GM23338 (cell line): Measurements from ENCODE around the gene SMIM35. TPM values are rescaled to one million over a fixed set of nuclear protein-coding genes. Genes with fewer than 3 reads are reported as not detected.

Experiments
- ATAC-seq: fragments of 200-7000 bp; cut with Tn5 transposase; 3 replicates; pipeline ENCODE4 v1.9.1; 2020
- DNase-seq: peaks from one replicate; pipeline ENCODE4 v3.0.0-alpha.2; 2015; ENCODE audit warnings: low spot score
- H2AFZ ChIP-seq: fragments of 200-600 bp; sonication (generic); 2 replicates; pipeline ENCODE4 v1.8.0; 2016; ENCODE audit warnings: antibody characterized with exemption, mild to moderate bottlenecking, moderate library complexity
- H3F3A ChIP-seq: fragments of 200-600 bp; sonication (generic); replicated peaks from 2 replicates; pipeline ENCODE4 v1.8.0; 2017; ENCODE audit warnings: antibody characterized with exemption, mixed run types, low read depth
- H3K27ac ChIP-seq: fragments of 200-600 bp; sonication (generic); 2 replicates; pipeline ENCODE4 v1.6.1; 2016; ENCODE audit warnings: low read depth
- H3K27me3 ChIP-seq: fragments of 200-600 bp; sonication (generic); 2 replicates; pipeline ENCODE4 v1.8.0; 2016; ENCODE audit warnings: mild to moderate bottlenecking, mixed run types, moderate library complexity; ENCODE audit not compliant: insufficient read depth
- H3K36me3 ChIP-seq: fragments of 200-600 bp; sonication (generic); 2 replicates; pipeline ENCODE4 v1.8.0; 2016; ENCODE audit warnings: mild to moderate bottlenecking; ENCODE audit not compliant: insufficient read depth
- H3K4me1 ChIP-seq: fragments of 200-600 bp; sonication (generic); 2 replicates; pipeline ENCODE4 v1.8.0; 2016; ENCODE audit warnings: mild to moderate bottlenecking, moderate library complexity; ENCODE audit not compliant: insufficient read depth
- H3K4me2 ChIP-seq: fragments of 200-600 bp; sonication (generic); 2 replicates; pipeline ENCODE4 v1.7.1; 2017; ENCODE audit warnings: mixed run types
- H3K4me3 ChIP-seq: fragments of 200-600 bp; sonication (generic); 2 replicates; pipeline ENCODE4 v1.6.1; 2016; ENCODE audit warnings: mixed run types
- H3K79me2 ChIP-seq: fragments of 200-600 bp; sonication (generic); replicated peaks from 2 replicates; pipeline ENCODE4 v1.8.0; 2017; ENCODE audit warnings: mild to moderate bottlenecking; ENCODE audit not compliant: insufficient read depth
- H3K9me2 ChIP-seq: fragments of 200-600 bp; sonication (generic); 2 replicates; pipeline ENCODE4 v1.8.0; 2017; ENCODE audit not compliant: insufficient read depth
- H4K20me1 ChIP-seq: fragments of 200-600 bp; sonication (generic); replicated peaks from 2 replicates; pipeline ENCODE4 v1.8.0; 2017; ENCODE audit warnings: mild to moderate bottlenecking; ENCODE audit not compliant: insufficient read depth
- H3K27ac Mint-ChIP-seq: 2 replicates; pipeline ENCODE4 v1.8.0; 2020; ENCODE audit warnings: inconsistent platforms, mild to moderate bottlenecking, moderate library complexity, mixed read lengths
- H3K27me3 Mint-ChIP-seq: 3 replicates; pipeline ENCODE4 v1.8.0; 2022; ENCODE audit warnings: low read depth, mild to moderate bottlenecking, moderate library complexity, mixed read lengths, inconsistent platforms; ENCODE audit not compliant: insufficient read depth, poor library complexity
- H3K36me3 Mint-ChIP-seq: 3 replicates; pipeline ENCODE4 v1.8.0; 2021; ENCODE audit warnings: low read depth, mild to moderate bottlenecking, inconsistent platforms, moderate library complexity, mixed read lengths
- H3K4me1 Mint-ChIP-seq: 3 replicates; pipeline ENCODE4 v1.8.0; 2020; ENCODE audit warnings: mild to moderate bottlenecking, inconsistent platforms, mixed read lengths
- H3K4me3 Mint-ChIP-seq: 3 replicates; pipeline ENCODE4 v1.8.0; 2021; ENCODE audit warnings: moderate library complexity, mild to moderate bottlenecking, inconsistent platforms, mixed read lengths
- H3K9me3 Mint-ChIP-seq: 3 replicates; pipeline ENCODE4 v1.8.0; 2020; ENCODE audit warnings: moderate library complexity, mild to moderate bottlenecking, inconsistent platforms, mixed read lengths
- CREB1 ChIP-seq: fragments of 250-450 bp; sonication (Bioruptor Pico); IDR thresholded peaks from 2 replicates; pipeline ENCODE4 v1.5.0; 2020; ENCODE audit warnings: low read depth, mild to moderate bottlenecking, moderate library complexity
- ETS1 ChIP-seq: IDR thresholded peaks from 2 replicates; pipeline ENCODE4 v1.6.1; 2016; ENCODE audit warnings: antibody characterized with exemption
- EZH2 ChIP-seq: fragments of 200-600 bp; sonication (generic); IDR thresholded peaks from one replicate; pipeline ENCODE4 v1.8.0; 2017; ENCODE audit warnings: antibody characterized with exemption, mild to moderate bottlenecking, low read depth; ENCODE audit not compliant: unreplicated experiment
- EZH2phosphoT487 ChIP-seq: fragments of 200-600 bp; sonication (generic); IDR thresholded peaks from one replicate; pipeline ENCODE4 v1.8.1; 2018; ENCODE audit warnings: antibody characterized with exemption; ENCODE audit not compliant: unreplicated experiment
- JUNB ChIP-seq: IDR thresholded peaks from one replicate; pipeline ENCODE4 v1.6.1; 2016; ENCODE audit warnings: antibody characterized with exemption; ENCODE audit not compliant: unreplicated experiment
- NANOG ChIP-seq: IDR thresholded peaks from 2 replicates; pipeline ENCODE4 v1.6.1; 2016; ENCODE audit warnings: antibody characterized with exemption, borderline replicate concordance
- POLR2AphosphoS5 ChIP-seq: IDR thresholded peaks from 2 replicates; pipeline ENCODE4 v1.6.1; 2016; ENCODE audit warnings: antibody characterized with exemption, low read depth
- REST ChIP-seq: IDR thresholded peaks from one replicate; pipeline ENCODE4 v1.6.1; 2018; ENCODE audit warnings: antibody characterized with exemption; ENCODE audit not compliant: unreplicated experiment
- STAT1 ChIP-seq: IDR thresholded peaks from one replicate; pipeline ENCODE4 v1.6.1; 2016; ENCODE audit warnings: antibody characterized with exemption; ENCODE audit not compliant: unreplicated experiment
- ZNF114 ChIP-seq: fragments of 250-450 bp; sonication (Bioruptor Pico); IDR thresholded peaks from 2 replicates; pipeline ENCODE4 v1.5.0; 2020; ENCODE audit warnings: mild to moderate bottlenecking, moderate library complexity
- ZNF331 ChIP-seq: fragments of 250-450 bp; sonication (Bioruptor Pico); IDR thresholded peaks from 2 replicates; pipeline ENCODE4 v1.5.0; 2020; ENCODE audit warnings: low read depth, mild to moderate bottlenecking, moderate library complexity
- polyA plus RNA-seq: library from polyadenylated mRNA; unstranded; fragments of >200 nt; fragmentation: Nextera tagmentation; extraction: Ambion mirVana; gene quantifications from 2 replicates; pipeline ENCODE4 v1.2.1, GENCODE V29; 2016
- total RNA-seq: library from RNA; depleted of rRNA; stranded (reverse); fragments of >200 nt; shearing (Covaris generic); gene quantifications from 2 replicates; pipeline ENCODE4 v1.2.3, GENCODE V29; 2014
- TF ChIP-seq, protein P1 (sequence below): fragments of 250-450 bp; sonication (Bioruptor Pico); IDR thresholded peaks from 2 replicates; pipeline ENCODE4 v1.5.0; 2020; ENCODE audit warnings: mild to moderate bottlenecking, moderate library complexity
- TF ChIP-seq, protein P2 (sequence below), 2 experiments: fragments of 200-600 bp in 1 of 2; sonication (generic) in 1 of 2; conservative IDR thresholded peaks; 2 replicates each; pipeline versions ENCODE4 v1.5.1 to v1.6.1; 2016 to 2017; ENCODE audit warnings: antibody characterized with exemption in 2 of 2, low read depth in 2 of 2, mild to moderate bottlenecking in 2 of 2, moderate library complexity in 1 of 2

Gene SMIM35
- total and polyA plus RNA-seq, 2 experiments from 2014 or later, result not detected

GRCh38 chr11:117976445-117976844, 110.3 kb downstream of the SMIM35 start:
- H3K36me3 ChIP-seq, result no peaks in the 10 kb centered on the region
- peaks cover 17% of the 10 kb centered on the region for H3K27me3 Mint-ChIP-seq
- H3K4me1 Mint-ChIP-seq, result peaks cover 3% of the 10 kb centered on the region; the same call in 2 of the 3 replicates
- H3K9me2 ChIP-seq, result no peaks in the 10 kb centered on the region
- TF ChIP-seq ZNF331 (CRISPR knock-in tag) (no peak), JUNB (no peak), ETS1 (no peak), CREB1 (CRISPR knock-in tag) (no peak), POLR2AphosphoS5 (no peak), EZH2phosphoT487 (no peak), STAT1 (no peak), REST (no peak), ZNF114 (no peak), EZH2 (no peak), NANOG (no peak)
- TF ChIP-seq, protein P1, sequence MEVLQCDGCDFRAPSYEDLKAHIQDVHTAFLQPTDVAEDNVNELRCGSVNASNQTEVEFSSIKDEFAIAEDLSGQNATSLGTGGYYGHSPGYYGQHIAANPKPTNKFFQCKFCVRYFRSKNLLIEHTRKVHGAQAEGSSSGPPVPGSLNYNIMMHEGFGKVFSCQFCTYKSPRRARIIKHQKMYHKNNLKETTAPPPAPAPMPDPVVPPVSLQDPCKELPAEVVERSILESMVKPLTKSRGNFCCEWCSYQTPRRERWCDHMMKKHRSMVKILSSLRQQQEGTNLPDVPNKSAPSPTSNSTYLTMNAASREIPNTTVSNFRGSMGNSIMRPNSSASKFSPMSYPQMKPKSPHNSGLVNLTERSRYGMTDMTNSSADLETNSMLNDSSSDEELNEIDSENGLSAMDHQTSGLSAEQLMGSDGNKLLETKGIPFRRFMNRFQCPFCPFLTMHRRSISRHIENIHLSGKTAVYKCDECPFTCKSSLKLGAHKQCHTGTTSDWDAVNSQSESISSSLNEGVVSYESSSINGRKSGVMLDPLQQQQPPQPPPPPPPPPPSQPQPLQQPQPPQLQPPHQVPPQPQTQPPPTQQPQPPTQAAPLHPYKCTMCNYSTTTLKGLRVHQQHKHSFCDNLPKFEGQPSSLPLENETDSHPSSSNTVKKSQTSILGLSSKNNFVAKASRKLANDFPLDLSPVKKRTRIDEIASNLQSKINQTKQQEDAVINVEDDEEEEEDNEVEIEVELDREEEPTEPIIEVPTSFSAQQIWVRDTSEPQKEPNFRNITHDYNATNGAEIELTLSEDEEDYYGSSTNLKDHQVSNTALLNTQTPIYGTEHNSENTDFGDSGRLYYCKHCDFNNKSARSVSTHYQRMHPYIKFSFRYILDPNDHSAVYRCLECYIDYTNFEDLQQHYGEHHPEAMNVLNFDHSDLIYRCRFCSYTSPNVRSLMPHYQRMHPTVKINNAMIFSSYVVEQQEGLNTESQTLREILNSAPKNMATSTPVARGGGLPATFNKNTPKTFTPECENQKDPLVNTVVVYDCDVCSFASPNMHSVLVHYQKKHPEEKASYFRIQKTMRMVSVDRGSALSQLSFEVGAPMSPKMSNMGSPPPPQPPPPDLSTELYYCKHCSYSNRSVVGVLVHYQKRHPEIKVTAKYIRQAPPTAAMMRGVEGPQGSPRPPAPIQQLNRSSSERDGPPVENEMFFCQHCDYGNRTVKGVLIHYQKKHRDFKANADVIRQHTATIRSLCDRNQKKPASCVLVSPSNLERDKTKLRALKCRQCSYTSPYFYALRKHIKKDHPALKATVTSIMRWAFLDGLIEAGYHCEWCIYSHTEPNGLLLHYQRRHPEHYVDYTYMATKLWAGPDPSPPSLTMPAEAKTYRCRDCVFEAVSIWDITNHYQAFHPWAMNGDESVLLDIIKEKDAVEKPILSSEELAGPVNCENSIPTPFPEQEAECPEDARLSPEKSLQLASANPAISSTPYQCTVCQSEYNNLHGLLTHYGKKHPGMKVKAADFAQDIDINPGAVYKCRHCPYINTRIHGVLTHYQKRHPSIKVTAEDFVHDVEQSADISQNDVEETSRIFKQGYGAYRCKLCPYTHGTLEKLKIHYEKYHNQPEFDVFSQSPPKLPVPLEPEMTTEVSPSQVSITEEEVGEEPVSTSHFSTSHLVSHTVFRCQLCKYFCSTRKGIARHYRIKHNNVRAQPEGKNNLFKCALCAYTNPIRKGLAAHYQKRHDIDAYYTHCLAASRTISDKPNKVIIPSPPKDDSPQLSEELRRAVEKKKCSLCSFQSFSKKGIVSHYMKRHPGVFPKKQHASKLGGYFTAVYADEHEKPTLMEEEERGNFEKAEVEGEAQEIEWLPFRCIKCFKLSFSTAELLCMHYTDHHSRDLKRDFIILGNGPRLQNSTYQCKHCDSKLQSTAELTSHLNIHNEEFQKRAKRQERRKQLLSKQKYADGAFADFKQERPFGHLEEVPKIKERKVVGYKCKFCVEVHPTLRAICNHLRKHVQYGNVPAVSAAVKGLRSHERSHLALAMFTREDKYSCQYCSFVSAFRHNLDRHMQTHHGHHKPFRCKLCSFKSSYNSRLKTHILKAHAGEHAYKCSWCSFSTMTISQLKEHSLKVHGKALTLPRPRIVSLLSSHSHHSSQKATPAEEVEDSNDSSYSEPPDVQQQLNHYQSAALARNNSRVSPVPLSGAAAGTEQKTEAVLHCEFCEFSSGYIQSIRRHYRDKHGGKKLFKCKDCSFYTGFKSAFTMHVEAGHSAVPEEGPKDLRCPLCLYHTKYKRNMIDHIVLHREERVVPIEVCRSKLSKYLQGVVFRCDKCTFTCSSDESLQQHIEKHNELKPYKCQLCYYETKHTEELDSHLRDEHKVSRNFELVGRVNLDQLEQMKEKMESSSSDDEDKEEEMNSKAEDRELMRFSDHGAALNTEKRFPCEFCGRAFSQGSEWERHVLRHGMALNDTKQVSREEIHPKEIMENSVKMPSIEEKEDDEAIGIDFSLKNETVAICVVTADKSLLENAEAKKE (CRISPR knock-in tag), result no peak
- TF ChIP-seq, protein P2, sequence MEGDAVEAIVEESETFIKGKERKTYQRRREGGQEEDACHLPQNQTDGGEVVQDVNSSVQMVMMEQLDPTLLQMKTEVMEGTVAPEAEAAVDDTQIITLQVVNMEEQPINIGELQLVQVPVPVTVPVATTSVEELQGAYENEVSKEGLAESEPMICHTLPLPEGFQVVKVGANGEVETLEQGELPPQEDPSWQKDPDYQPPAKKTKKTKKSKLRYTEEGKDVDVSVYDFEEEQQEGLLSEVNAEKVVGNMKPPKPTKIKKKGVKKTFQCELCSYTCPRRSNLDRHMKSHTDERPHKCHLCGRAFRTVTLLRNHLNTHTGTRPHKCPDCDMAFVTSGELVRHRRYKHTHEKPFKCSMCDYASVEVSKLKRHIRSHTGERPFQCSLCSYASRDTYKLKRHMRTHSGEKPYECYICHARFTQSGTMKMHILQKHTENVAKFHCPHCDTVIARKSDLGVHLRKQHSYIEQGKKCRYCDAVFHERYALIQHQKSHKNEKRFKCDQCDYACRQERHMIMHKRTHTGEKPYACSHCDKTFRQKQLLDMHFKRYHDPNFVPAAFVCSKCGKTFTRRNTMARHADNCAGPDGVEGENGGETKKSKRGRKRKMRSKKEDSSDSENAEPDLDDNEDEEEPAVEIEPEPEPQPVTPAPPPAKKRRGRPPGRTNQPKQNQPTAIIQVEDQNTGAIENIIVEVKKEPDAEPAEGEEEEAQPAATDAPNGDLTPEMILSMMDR (conservative IDR thresholded peaks at IDR 0.05; ENCODE audit: low read depth in 2 of 2), result no peak
- DNase-seq (no peak), ATAC-seq (no peak)
- no peak overlapping the region for H3K27ac ChIP-seq
- H3K27ac Mint-ChIP-seq, result no peak overlapping the region
- no peak overlapping the region for H3K4me3 Mint-ChIP-seq
- H4K20me1 ChIP-seq, result no peaks in the 10 kb centered on the region
- no peaks in the 10 kb centered on the region for H3K4me1 ChIP-seq
- no peak overlapping the region for H3K4me2 ChIP-seq
- H2AFZ ChIP-seq, result no peak overlapping the region
- no peaks in the 10 kb centered on the region for H3K79me2 ChIP-seq
- no peaks in the 10 kb centered on the region for H3K27me3 ChIP-seq
- no peaks in the 10 kb centered on the region for H3F3A ChIP-seq
- H3K9me3 Mint-ChIP-seq, result no peaks in the 10 kb centered on the region
- H3K36me3 Mint-ChIP-seq, result no peaks in the 10 kb centered on the region
- no peak overlapping the region for H3K4me3 ChIP-seq
